LNCaP clone FGC (cell line): Measurements from ENCODE around the gene PRR15L.
"Not testable (repeated sequence)": the region's sequence is repeated elsewhere in the genome, so short reads cannot be mapped to it uniquely, and the experiment has no call there.

Experiments used
- DNase-seq: peaks from one replicate; pipeline ENCODE4 v3.0.0-alpha.2; 2011; ENCODE audit warnings: low read depth
- H3K4me3 ChIP-seq: 2 replicates; pipeline ENCODE4 v1.5.1; 2011; ENCODE audit warnings: mild to moderate bottlenecking, low read depth, low read length, control low read depth
- CTCF ChIP-seq: IDR thresholded peaks from 2 replicates; pipeline ENCODE4 v1.5.1; 2012; ENCODE audit warnings: mild to moderate bottlenecking; ENCODE audit not compliant: control insufficient read depth, insufficient read depth; ENCODE audit errors: extremely low read depth

The PRR15L gene, protein sequence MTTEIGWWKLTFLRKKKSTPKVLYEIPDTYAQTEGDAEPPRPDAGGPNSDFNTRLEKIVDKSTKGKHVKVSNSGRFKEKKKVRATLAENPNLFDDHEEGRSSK

GRCh38 chr17:47957591-47958490 lies at the start of gene PRR15L:
TSS of gene PRR15L (minus strand) at chr17:47957883. CDS start at chr17:47953234, 4,649 bp downstream.
- H3K4me3 ChIP-seq = peak within 1 kb of the TSS; percentile 78
- no peak for TF ChIP-seq CTCF
- peak; percentile 86 for DNase-seq

- DNase-seq = no peak
- no peak for TF ChIP-seq CTCF
- H3K4me3 ChIP-seq = no peak overlapping the region
Observed at GRCh38 chr17:48006936-48007709, 49.4 kb upstream of the PRR15L start.

- no peak overlapping the region for H3K4me3 ChIP-seq
- DNase-seq = no peak
- no peak for TF ChIP-seq CTCF
Observed at GRCh38 chr17:48004983-48005382, 47.3 kb upstream of the PRR15L start.

GRCh38 chr17:48003417-48004151 lies 45.9 kb upstream of the PRR15L start:
- H3K4me3 ChIP-seq = no peak overlapping the region
- DNase-seq = no peak
- no peak for TF ChIP-seq CTCF

- H3K4me3 ChIP-seq = no peak overlapping the region
- no peak for TF ChIP-seq CTCF
- DNase-seq = no peak
Observed at GRCh38 chr17:48002916-48003416, 45.3 kb upstream of the PRR15L start.

DNA sequence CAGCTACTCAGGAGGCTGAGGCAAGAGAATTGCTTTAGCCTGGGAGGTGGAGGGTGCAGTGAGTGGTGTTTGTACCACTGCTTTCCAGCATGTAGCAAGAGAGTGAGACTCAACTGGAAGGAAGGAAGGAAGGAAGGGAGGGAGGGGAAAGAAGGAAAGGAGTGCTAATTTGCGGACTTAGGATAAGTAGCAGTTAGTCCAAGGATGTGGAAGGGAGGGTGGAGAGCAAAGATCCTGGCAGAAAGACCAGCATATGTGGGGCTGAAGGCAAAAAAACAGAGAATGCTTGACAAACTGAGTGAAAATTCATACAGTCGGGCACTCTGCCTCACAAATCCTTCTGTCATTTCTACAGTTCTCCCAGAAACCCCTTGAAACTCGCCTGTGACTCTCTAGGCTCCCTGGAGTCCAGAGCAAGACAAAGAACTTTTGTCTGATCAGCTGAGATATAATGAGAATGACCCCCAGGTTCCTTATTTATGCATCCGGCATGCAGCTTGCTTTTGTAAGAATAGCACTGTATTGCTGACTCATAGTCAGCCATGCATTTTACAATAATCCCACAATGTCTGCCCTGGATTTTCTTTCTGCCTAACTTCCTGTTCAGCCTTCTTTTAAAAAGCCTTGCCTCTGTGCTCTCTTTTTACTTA lies 44.7 kb upstream of the PRR15L start:
- no peak for DNase-seq
- no peak for TF ChIP-seq CTCF
- H3K4me3 ChIP-seq = no peak overlapping the region

GRCh38 chr17:48001657-48002056 lies 44.0 kb upstream of the PRR15L start:
- not testable (repeated sequence) for DNase-seq, H3K4me3 ChIP-seq
